Measurements from ENCODE around the gene AGPAT4. TPM values are rescaled to one million over a fixed set of nuclear protein-coding genes. Genes with fewer than 3 reads are reported as not detected.

AGPAT4 gene
- total RNA-seq, 1 experiment from 2014 or later = 15.5 TPM

DNA sequence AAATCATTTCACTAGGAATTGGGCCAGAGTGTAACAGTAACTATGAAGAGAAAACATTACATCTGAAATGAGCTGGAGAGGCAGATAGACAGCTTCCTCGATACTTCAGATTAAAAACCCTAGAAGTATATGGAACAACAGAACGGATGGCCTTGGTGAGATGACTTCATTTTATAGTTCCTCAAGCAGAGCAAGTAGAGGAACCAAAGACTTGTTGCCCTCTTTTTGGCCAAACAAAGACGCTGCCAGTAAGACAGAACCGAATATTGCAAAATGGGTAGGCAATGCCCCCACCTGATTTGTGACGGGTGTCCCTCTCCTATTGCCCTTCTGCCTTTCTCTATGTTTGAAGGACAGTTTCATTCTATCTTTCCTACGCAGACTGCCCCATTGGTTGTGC is 53.5 kb downstream of the AGPAT4 start:
- Histone ChIP-seq H3K4me3 (replicated peaks in 1 of 2; ENCODE audit: low read depth in 1 of 2, low read length in 2 of 2) (no peak overlapping the region), H3K27me3 (ENCODE audit: insufficient read depth, low read length) (no peaks in the 10 kb centered on the region), H3K9ac (ENCODE audit: low read length) (no peak overlapping the region), H2AFZ (ENCODE audit: low read depth, low read length, poor library complexity, severe bottlenecking) (no peak overlapping the region), H3K4me1 (ENCODE audit: control insufficient read depth in 1 of 2, insufficient read depth in 2 of 2, low read length in 2 of 2) (peaks cover under 1 to 18% of the 10 kb centered on the region in 2 experiments), H3K9me3 (ENCODE audit: control insufficient read depth in 1 of 2, insufficient read depth in 1 of 2, low read depth in 1 of 2, low read length in 2 of 2) (peaks cover 4 to 10% of the 10 kb centered on the region in 2 experiments; a peak in 1 of 4 replicates), H4K20me1 (ENCODE audit: insufficient read depth) (no peaks in the 10 kb centered on the region), H3K9me2 (ENCODE audit: insufficient read depth) (no peaks in the 10 kb centered on the region), H3K27ac (ENCODE audit: low read depth, low read length) (no peak overlapping the region), H3K79me2 (ENCODE audit: insufficient read depth, low read length) (no peaks in the 10 kb centered on the region), H3K4me2 (ENCODE audit: low read length) (no peak overlapping the region), H3K36me3 (ENCODE audit: control insufficient read depth in 1 of 2, insufficient read depth in 2 of 2, low read length in 2 of 2) (no peaks in the 10 kb centered on the region)
- ATAC-seq (no peak), DNase-seq (ENCODE audit: low read depth, low spot score) (no peak)
- ChIA-PET CTCF (no interaction called here), POLR2A (no interaction called here), RAD21 (ENCODE audit: low non-redundant PET in 1 of 2, low total read pairs in 2 of 2, uncharacterized antibody in 2 of 2, unreplicated experiment in 2 of 2) (no interaction called here)
- TF ChIP-seq, protein P1, sequence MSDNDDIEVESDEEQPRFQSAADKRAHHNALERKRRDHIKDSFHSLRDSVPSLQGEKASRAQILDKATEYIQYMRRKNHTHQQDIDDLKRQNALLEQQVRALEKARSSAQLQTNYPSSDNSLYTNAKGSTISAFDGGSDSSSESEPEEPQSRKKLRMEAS (IDR thresholded peaks at IDR 0.05) = no peak
- TF ChIP-seq EGR1 (IDR thresholded peaks at IDR 0.05; ENCODE audit: low read depth) (no peak), CBX3 (IDR thresholded peaks at IDR 0.05; ENCODE audit: low read depth) (no peak), TCF7L2 (IDR thresholded peaks at IDR 0.05; ENCODE audit: borderline replicate concordance, extremely low read depth, insufficient read depth, insufficient read length) (no peak), CEBPB (IDR thresholded peaks at IDR 0.05; ENCODE audit: low read depth) (no peak), ELF1 (IDR thresholded peaks at IDR 0.05; ENCODE audit: borderline replicate concordance, low read depth) (no peak), SIN3A (IDR thresholded peaks at IDR 0.05; ENCODE audit: low read depth) (no peak), YY1 (IDR thresholded peaks at IDR 0.05; ENCODE audit: extremely low read depth, insufficient replicate concordance, low read depth, low read length) (no peak), JUND (IDR thresholded peaks at IDR 0.05) (no peak), CTCF (IDR thresholded peaks at IDR 0.05 in 2 of 3, conservative IDR thresholded peaks at IDR 0.05 in 1 of 3; ENCODE audit: borderline replicate concordance in 1 of 3, insufficient read depth in 1 of 3, low read depth in 2 of 3, low read length in 2 of 3) (no peak), SRF (IDR thresholded peaks at IDR 0.05; ENCODE audit: low read depth) (no peak), POLR2AphosphoS5 (IDR thresholded peaks at IDR 0.05; ENCODE audit: low read depth, low read length) (no peak), ZFX (IDR thresholded peaks at IDR 0.05) (no peak), EZH2 (IDR thresholded peaks at IDR 0.05) (no peak)
- TF ChIP-seq, protein P2, sequence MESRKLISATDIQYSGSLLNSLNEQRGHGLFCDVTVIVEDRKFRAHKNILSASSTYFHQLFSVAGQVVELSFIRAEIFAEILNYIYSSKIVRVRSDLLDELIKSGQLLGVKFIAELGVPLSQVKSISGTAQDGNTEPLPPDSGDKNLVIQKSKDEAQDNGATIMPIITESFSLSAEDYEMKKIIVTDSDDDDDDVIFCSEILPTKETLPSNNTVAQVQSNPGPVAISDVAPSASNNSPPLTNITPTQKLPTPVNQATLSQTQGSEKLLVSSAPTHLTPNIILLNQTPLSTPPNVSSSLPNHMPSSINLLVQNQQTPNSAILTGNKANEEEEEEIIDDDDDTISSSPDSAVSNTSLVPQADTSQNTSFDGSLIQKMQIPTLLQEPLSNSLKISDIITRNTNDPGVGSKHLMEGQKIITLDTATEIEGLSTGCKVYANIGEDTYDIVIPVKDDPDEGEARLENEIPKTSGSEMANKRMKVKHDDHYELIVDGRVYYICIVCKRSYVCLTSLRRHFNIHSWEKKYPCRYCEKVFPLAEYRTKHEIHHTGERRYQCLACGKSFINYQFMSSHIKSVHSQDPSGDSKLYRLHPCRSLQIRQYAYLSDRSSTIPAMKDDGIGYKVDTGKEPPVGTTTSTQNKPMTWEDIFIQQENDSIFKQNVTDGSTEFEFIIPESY (IDR thresholded peaks at IDR 0.05; ENCODE audit: extremely low read depth, insufficient replicate concordance, low read length) = no peak
- TF ChIP-seq, protein P3, sequence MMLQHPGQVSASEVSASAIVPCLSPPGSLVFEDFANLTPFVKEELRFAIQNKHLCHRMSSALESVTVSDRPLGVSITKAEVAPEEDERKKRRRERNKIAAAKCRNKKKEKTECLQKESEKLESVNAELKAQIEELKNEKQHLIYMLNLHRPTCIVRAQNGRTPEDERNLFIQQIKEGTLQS (IDR thresholded peaks at IDR 0.05) = no peak
- TF ChIP-seq, protein P4, sequence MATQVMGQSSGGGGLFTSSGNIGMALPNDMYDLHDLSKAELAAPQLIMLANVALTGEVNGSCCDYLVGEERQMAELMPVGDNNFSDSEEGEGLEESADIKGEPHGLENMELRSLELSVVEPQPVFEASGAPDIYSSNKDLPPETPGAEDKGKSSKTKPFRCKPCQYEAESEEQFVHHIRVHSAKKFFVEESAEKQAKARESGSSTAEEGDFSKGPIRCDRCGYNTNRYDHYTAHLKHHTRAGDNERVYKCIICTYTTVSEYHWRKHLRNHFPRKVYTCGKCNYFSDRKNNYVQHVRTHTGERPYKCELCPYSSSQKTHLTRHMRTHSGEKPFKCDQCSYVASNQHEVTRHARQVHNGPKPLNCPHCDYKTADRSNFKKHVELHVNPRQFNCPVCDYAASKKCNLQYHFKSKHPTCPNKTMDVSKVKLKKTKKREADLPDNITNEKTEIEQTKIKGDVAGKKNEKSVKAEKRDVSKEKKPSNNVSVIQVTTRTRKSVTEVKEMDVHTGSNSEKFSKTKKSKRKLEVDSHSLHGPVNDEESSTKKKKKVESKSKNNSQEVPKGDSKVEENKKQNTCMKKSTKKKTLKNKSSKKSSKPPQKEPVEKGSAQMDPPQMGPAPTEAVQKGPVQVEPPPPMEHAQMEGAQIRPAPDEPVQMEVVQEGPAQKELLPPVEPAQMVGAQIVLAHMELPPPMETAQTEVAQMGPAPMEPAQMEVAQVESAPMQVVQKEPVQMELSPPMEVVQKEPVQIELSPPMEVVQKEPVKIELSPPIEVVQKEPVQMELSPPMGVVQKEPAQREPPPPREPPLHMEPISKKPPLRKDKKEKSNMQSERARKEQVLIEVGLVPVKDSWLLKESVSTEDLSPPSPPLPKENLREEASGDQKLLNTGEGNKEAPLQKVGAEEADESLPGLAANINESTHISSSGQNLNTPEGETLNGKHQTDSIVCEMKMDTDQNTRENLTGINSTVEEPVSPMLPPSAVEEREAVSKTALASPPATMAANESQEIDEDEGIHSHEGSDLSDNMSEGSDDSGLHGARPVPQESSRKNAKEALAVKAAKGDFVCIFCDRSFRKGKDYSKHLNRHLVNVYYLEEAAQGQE (IDR thresholded peaks at IDR 0.05; ENCODE audit: low read depth) = no peak
- no TSS peak for BruUV-seq (replicated peaks)
- intact Hi-C loops (cut with micrococcal nuclease) = no loop called here

Measured in HCT116 (cell line).